T-helper 17 cell (primary cell): ENCODE data around the gene NELL2. TPM values are rescaled to one million over a fixed set of nuclear protein-coding genes. Genes with fewer than 3 reads are reported as not detected.

Experiments used
- ATAC-seq: fragments of 150-1000 bp; cut with Tn5 transposase; 2 replicates; pipeline ENCODE4 v1.10.0; 2021; ENCODE audit warnings: mild to moderate bottlenecking, moderate library complexity
- DNase-seq, 3 donors: peaks; one replicate each; pipeline versions ENCODE4 v3.0.0 to v3.0.0-alpha.2; 2020 to 2021
- H3K9me3 ChIP-seq: one replicate; pipeline ENCODE4 v1.7.0; 2013; ENCODE audit warnings: low read length, mild to moderate bottlenecking; ENCODE audit not compliant: control insufficient read depth, poor library complexity, severe bottlenecking
- H3K27ac Mint-ChIP-seq: one replicate; pipeline ENCODE4 v1.8.0; 2022; ENCODE audit warnings: mild to moderate bottlenecking, moderate library complexity, mixed read lengths
- H3K27me3 Mint-ChIP-seq: one replicate; pipeline ENCODE4 v1.8.0; 2022; ENCODE audit warnings: mixed read lengths
- H3K36me3 Mint-ChIP-seq: one replicate; pipeline ENCODE4 v1.8.0; 2022; ENCODE audit warnings: low read depth, mixed read lengths
- H3K4me1 Mint-ChIP-seq: one replicate; pipeline ENCODE4 v1.8.0; 2022; ENCODE audit warnings: mild to moderate bottlenecking, mixed read lengths
- H3K4me3 Mint-ChIP-seq: one replicate; pipeline ENCODE4 v1.8.0; 2022; ENCODE audit warnings: mild to moderate bottlenecking, moderate library complexity, mixed read lengths
- total RNA-seq, 4 donors: library from RNA in 2 of 4; stranded (reverse) in 2 of 4; gene quantifications; one replicate each; pipeline ENCODE4 v1.2.3 and lab custom pipeline; 2022 to 2026

NELL2 gene
- total RNA-seq, 2 donors from 2014 or later: 62.5 to 110 TPM

DNA sequence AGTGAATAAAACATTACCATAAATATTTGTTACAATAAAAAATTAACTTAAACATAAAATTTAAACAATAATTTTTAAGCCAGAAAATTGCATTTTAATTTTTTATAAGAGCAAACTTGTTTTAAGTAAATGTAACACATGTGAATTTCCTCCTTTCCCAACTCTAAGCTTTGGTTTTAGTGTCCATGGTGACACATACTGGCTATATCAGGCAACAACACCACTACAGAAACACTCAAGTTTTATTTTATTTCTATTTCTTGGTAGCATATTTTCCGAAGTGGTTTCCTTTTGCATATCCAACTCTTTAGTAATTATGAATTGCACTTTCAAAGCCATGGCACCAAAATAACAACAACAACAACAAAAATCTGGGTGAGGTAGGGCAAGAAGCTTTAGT lies 2.2 kb downstream of the NELL2 start:
- DNase-seq (no peak), ATAC-seq (peak; percentile 39)
- H3K9me3 ChIP-seq: peaks cover 2% of the 10 kb centered on the region
- Mint-ChIP-seq H3K27me3 (peaks cover 13% of the 10 kb centered on the region), H3K36me3 (peaks cover 2% of the 10 kb centered on the region), H3K4me3 (peak overlapping the region; percentile 96), H3K4me1 (peaks cover 18% of the 10 kb centered on the region), H3K27ac (peak overlapping the region; percentile 88)

DNA sequence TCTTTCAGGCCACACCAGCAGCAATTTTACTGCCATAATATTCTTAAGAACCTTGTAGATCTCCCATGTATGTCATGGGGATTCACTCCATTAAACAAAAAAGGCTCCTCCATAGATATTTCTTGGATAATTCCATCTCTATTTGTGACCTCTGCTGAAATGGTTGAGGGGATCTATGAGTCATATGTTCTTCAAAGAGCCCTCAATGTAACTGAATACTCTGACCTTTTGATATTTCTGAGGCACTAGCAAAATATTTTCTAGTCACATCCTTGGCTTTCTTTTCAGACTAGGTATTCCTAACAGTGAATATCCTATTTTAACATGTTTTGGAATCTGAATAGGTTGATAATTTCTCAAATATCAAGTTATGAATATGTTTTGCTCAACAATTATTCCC lies 6.6 kb downstream of the NELL2 start:
- Mint-ChIP-seq H3K4me3 (no peak overlapping the region), H3K36me3 (no peaks in the 10 kb centered on the region), H3K4me1 (peaks cover 8% of the 10 kb centered on the region), H3K27me3 (no peaks in the 10 kb centered on the region), H3K27ac (peak overlapping the region; percentile 53)
- ATAC-seq (no peak), DNase-seq (no peak)
- H3K9me3 ChIP-seq: peaks cover 3% of the 10 kb centered on the region

DNA sequence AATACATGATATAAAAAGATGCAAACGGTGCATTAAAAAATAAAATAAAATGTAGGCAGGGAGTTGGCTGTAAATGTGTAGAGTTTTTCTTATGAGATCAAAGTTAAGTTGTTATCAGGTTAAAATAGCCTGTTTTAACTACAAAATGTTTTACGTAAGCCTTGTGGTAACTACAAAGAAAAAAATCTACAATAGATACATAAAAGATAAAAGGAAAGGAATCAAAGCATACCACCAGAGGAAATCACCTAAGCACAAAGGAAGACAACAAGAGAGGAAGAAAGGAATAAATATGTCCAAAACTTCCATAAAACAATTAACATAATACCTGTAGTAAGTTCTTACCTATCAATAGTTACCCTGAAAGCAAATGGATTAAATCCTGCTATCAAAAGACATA lies 12.2 kb downstream of the NELL2 start:
- ATAC-seq (peak; percentile 92), DNase-seq (no peak)
- peaks cover 3% of the 10 kb centered on the region for H3K9me3 ChIP-seq
- Mint-ChIP-seq H3K36me3 (peaks cover 6% of the 10 kb centered on the region), H3K27ac (peak overlapping the region; percentile 75), H3K4me3 (peak overlapping the region; percentile 3), H3K27me3 (no peaks in the 10 kb centered on the region), H3K4me1 (peaks cover 6% of the 10 kb centered on the region)

DNA sequence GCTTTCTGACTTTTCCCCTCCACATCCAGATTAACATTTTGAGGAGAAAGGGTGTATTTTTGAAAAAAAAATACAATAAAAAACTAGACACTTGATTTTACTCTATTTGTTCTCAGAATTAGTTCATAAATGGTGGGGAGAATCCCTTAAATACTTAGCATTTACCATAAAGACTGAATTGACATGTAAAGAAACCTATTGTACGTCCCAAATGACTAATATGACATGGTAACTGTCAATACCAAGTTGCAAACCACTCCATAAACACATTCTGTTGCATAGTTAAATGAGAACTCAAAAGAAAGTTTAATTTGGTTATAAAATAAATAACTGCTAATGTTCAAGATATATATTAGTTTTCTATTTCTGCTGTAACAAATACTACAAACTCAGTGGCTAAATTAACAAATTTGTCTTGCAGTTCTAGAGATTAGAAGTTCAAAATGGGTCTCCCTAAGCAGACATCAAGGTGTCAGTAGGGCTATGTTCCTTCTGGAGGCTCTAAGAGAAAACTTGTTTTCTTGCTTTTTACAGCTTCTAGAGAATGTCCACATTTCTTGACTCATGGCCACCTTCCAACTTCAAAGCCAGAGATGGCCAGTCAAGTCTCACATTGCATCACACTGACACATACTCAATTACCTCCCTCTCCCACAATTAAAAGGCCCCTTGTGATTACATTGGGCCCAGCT lies 16.0 kb downstream of the NELL2 start:
- Mint-ChIP-seq H3K36me3 (peaks cover 8% of the 10 kb centered on the region), H3K4me1 (peaks cover 34% of the 10 kb centered on the region), H3K27me3 (no peaks in the 10 kb centered on the region), H3K4me3 (no peak overlapping the region), H3K27ac (peak overlapping the region; percentile 14)
- DNase-seq (no peak), ATAC-seq (no peak)
- H3K9me3 ChIP-seq: peaks cover 3% of the 10 kb centered on the region

DNA sequence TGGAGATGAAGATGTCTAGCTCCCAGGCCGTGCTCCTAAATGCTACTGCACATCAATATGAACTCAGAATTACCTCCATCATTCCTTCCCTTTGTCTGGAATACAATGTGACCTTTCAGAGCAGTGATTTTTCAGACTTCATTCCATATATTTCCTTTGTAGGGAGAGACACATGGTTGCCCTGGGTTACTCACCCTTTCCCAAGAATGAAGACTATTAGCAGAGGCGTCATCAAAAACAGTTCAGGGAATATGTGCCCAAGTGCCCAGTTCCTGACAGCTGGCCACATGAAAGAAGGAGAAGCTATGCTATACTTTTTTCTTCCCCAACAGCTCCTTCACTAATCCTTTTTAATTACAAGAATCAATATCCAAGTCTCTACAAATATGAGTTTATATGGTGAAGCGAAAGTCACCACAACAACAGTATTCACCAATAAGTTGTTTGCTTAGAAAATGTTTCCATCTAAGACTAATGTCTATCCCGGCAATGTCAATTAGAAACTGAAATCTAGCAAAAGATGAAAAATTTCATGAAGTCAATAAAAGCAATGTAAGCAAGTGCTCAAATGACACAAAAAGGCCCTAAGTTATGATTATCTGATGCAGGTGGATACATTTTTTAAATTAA lies 17.8 kb downstream of the NELL2 start:
- Mint-ChIP-seq H3K27ac (peak overlapping the region; percentile 32), H3K4me3 (peak overlapping the region; percentile 46), H3K36me3 (peaks cover 10% of the 10 kb centered on the region), H3K27me3 (no peaks in the 10 kb centered on the region), H3K4me1 (peaks cover 37% of the 10 kb centered on the region)
- H3K9me3 ChIP-seq: no peaks in the 10 kb centered on the region
- DNase-seq (no peak), ATAC-seq (no peak)

DNA sequence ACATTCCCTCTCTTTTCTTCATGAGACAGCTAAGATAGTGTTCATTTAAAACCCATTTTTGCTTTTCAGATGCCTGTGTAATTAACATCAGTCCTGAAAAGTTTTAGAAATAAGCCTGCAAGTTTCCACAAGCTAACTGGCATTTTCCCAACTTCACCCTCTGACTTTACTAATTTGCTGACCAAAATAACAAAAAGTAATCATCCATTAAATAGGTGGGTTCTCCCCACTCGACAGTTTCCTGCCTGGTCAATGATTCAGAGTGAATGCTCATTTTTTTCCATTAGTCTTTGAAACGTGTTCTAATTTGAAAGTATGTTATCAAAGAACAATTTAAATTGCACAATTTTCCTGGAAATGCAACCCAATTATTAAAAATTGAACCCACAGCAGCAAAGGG lies 23.6 kb downstream of the NELL2 start:
- Mint-ChIP-seq H3K4me1 (peaks cover 44% of the 10 kb centered on the region), H3K36me3 (peaks cover 5% of the 10 kb centered on the region), H3K4me3 (peak overlapping the region; percentile 31), H3K27ac (peak overlapping the region; percentile 51), H3K27me3 (no peaks in the 10 kb centered on the region)
- DNase-seq (no peak), ATAC-seq (no peak)
- H3K9me3 ChIP-seq: no peaks in the 10 kb centered on the region

DNA sequence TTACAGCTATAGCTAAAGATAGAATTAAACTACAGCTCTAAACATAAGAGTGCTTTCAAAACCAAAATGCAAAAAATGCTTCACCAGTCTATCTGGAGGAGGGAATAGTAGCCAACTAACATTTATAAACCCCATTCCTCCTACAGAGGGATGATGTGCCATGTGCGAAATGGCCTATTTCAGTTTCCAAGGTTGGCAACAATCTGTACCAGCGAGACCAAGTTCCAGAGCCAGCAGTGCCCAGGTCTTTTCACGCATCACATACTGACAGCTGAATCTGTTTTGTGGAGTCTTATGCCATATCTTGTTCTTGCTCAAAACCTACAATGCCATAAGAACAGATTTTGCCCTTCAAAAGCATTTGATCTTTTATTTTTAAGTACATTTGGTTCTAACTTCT lies 24.5 kb downstream of the NELL2 start:
- H3K4me1 Mint-ChIP-seq: peaks cover 39% of the 10 kb centered on the region

DNA sequence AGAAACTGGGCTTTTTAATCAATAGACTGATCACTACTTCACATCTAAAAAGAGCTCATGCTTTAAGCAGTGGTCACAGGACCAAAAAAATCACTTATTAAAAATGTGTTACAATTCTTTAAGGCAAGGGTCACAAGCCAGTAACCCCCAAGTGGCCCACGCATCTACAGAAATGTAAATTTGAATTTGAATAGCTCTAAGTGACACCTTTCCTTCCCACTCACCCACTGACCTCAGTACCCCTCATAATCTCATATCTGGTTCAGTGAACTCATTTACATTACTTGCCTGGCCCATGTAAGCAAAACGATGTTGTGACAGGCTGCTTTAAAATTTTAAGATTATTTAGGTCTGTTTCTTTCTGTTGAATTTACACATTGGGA lies 27.4 kb downstream of the NELL2 start:
- H3K9me3 ChIP-seq: no peaks in the 10 kb centered on the region
- Mint-ChIP-seq H3K27me3 (no peaks in the 10 kb centered on the region), H3K27ac (peak overlapping the region; percentile 98), H3K4me3 (peak overlapping the region; percentile 89), H3K36me3 (no peaks in the 10 kb centered on the region), H3K4me1 (peaks cover 29% of the 10 kb centered on the region)
- ATAC-seq (no peak), DNase-seq (no peak)

More for the DNA sequence above, 24.5 kb downstream of the NELL2 start:
- Mint-ChIP-seq H3K27me3 (no peaks in the 10 kb centered on the region), H3K36me3 (peaks cover 5% of the 10 kb centered on the region), H3K4me3 (no peak overlapping the region), H3K27ac (peak overlapping the region; percentile 51)
- ATAC-seq (no peak), DNase-seq (no peak)
- no peaks in the 10 kb centered on the region for H3K9me3 ChIP-seq

DNA sequence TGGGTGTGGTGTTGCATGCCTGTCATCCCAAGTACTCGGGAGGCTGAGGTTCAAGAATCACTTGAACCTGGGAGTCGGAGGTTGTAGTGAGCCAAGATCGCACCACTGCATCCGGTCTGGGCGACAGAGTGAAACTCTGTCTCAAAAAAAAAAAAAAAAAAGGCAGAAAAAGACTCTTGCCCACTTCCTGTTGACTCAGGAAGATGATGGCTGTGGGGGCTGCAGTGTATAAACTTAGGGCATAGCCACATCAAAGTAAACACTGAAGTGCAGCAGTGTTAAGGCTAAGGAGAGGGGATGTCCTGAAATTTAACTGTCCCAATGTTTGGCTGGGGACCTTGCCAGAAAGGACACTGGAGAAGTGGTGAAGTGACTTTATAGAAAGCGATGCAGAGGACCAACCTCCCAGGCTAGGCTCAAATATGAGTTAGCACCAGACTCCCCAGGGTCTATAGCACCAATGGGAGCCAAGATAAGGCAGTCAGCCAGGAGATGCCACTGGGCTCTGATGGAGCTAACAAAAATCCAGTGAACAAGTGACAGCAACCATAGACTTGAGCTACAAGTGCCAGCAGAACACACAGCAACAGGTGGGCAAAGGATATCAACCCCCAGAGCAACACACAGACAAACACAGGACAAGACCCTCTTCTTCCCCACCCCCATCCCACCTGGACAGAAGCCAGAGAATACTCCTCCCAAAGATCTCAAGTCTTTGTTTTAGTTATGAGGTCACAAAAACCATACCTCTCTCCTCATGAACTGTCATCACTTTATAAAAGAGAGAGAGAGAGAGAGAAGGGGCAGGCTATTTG lies 28.0 kb downstream of the NELL2 start:
- H3K9me3 ChIP-seq: no peaks in the 10 kb centered on the region
- Mint-ChIP-seq H3K27me3 (no peaks in the 10 kb centered on the region), H3K4me1 (peaks cover 27% of the 10 kb centered on the region), H3K27ac (peak overlapping the region; percentile 98), H3K4me3 (peak overlapping the region; percentile 89), H3K36me3 (no peaks in the 10 kb centered on the region)
- DNase-seq (peak; percentile 14 to 54 (median 42)), ATAC-seq (peak; percentile 96)

DNA sequence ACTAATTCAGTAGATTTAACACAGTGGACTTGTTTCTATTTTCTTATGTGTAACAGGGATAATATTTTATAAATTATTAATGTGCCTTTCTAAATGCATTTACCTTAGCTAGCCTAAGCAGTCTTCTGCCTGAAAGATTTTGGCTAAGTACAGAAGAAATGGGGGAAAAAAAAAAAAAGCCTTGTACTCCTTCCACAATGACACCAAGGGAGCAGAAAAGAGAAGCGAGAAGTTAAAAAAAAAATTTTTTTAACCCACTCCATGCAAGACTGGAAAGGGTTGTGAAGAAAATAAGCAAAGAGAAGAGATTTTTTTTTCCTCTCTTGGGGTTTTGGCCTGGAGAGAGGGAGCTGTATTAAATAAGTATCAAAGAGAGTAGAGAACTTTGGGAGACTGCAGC lies 28.7 kb downstream of the NELL2 start:
- H3K4me1 Mint-ChIP-seq: peaks cover 29% of the 10 kb centered on the region
- peaks cover 2% of the 10 kb centered on the region for H3K36me3 Mint-ChIP-seq
- ATAC-seq: peak; percentile 0
- no peak for DNase-seq
- H3K9me3 ChIP-seq: no peaks in the 10 kb centered on the region
- H3K4me3 Mint-ChIP-seq: peak overlapping the region; percentile 89
- H3K27me3 Mint-ChIP-seq: no peaks in the 10 kb centered on the region
- H3K27ac Mint-ChIP-seq: peak overlapping the region; percentile 98

DNA sequence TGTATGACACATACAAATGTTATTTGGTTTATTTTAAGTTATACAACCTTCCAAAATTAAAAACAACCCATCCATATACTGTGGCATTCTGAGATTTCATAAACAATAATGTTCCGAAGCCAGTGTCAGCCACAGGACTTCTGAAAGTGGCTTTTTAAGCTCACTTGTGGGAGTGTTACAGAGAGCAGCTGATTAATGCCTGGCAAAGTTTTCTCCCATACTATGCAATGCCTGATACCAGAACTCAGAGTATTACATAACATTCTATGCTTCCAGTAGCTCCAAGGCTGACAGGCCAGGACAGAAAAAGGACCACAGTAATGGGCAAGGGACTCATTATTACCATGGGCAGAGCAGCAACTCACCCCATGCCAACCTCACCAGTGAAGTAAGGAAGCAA lies 29.3 kb downstream of the NELL2 start:
- no peaks in the 10 kb centered on the region for H3K9me3 ChIP-seq
- Mint-ChIP-seq H3K4me3 (no peak overlapping the region), H3K4me1 (peaks cover 29% of the 10 kb centered on the region), H3K27me3 (no peaks in the 10 kb centered on the region), H3K36me3 (peaks cover 2% of the 10 kb centered on the region), H3K27ac (peak overlapping the region; percentile 98)
- ATAC-seq: no peak
- no peak for DNase-seq

DNA sequence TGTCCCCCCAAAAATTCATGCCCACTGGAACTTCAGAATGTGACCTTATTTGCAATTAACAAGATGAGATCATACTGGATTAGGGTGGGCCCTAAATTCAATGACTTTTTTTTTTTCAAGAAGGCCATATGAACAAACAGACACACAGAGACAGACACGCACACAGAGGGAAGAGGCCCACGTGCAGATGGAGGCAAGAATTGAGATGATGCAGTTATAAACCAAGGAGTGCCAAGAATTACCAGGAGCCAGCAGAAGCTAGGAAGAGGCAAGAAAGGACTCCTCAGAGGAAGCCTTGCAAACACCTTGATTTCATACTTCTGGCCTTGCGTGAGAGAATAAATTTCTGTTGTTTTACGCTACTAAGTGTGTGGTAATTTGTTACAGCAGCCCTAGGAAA lies 33.4 kb downstream of the NELL2 start:
- no peaks in the 10 kb centered on the region for H3K9me3 ChIP-seq
- Mint-ChIP-seq H3K27me3 (no peaks in the 10 kb centered on the region), H3K4me3 (peak overlapping the region; percentile 63), H3K36me3 (peaks cover 2% of the 10 kb centered on the region), H3K27ac (peak overlapping the region; percentile 96), H3K4me1 (peaks cover 27% of the 10 kb centered on the region)
- ATAC-seq: no peak
- no peak for DNase-seq

DNA sequence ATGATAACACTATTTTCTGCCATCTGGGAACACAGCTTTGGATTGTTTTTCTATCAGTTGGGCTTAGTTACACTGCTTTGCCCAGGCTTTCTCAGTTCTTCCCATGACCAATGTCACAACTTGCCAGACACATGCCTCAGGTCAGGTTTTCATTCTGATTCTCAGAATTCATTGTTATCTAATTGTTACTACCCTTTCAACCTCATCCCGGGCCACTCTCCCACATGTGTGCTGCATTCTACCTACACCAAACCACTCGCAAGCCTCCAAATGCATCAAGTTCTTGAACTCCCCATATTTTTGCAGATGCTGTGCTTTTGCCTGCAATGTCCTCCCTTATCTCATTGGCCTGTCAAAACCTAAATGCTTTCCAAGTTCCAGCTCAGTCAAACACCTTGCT lies 36.3 kb downstream of the NELL2 start:
- Mint-ChIP-seq H3K27me3 (no peaks in the 10 kb centered on the region), H3K4me1 (peaks cover 45% of the 10 kb centered on the region), H3K4me3 (no peak overlapping the region), H3K36me3 (peaks cover 2% of the 10 kb centered on the region), H3K27ac (peak overlapping the region; percentile 1)
- ATAC-seq: no peak
- no peak for DNase-seq
- no peaks in the 10 kb centered on the region for H3K9me3 ChIP-seq
